ENCODE results near the gene RPS10. TPM values are rescaled to one million over a fixed set of nuclear protein-coding genes. Genes with fewer than 3 reads are reported as not detected.

The RPS10 gene
- total and polyA plus RNA-seq, 2 experiments from 2014 or later, result 518 to 1,824 TPM

- no peak overlapping the region for H3K4me2 ChIP-seq
- H3K4me3 ChIP-seq, result no peak overlapping the region
- no peaks in the 10 kb centered on the region for H3K36me3 ChIP-seq (replicated peaks; ENCODE audit: insufficient read depth, low read depth)
- H3K27me3 ChIP-seq, result no peaks in the 10 kb centered on the region
- H3K79me2 ChIP-seq, result peaks cover 75% of the 10 kb centered on the region
- H3K4me1 ChIP-seq (ENCODE audit: insufficient read depth), result peaks cover 30% of the 10 kb centered on the region
- no peaks in the 10 kb centered on the region for H3K9me3 ChIP-seq (ENCODE audit: low read depth)
- DNase-seq (ENCODE audit: low spot score), result no peak
- H2AFZ ChIP-seq, result no peak overlapping the region
- H4K20me1 ChIP-seq (ENCODE audit: insufficient read depth, poor library complexity, severe bottlenecking), result peaks cover 40% of the 10 kb centered on the region
- H3K9me2 ChIP-seq (replicated peaks; ENCODE audit: insufficient read depth), result no peaks in the 10 kb centered on the region
- TF ChIP-seq, protein P1, sequence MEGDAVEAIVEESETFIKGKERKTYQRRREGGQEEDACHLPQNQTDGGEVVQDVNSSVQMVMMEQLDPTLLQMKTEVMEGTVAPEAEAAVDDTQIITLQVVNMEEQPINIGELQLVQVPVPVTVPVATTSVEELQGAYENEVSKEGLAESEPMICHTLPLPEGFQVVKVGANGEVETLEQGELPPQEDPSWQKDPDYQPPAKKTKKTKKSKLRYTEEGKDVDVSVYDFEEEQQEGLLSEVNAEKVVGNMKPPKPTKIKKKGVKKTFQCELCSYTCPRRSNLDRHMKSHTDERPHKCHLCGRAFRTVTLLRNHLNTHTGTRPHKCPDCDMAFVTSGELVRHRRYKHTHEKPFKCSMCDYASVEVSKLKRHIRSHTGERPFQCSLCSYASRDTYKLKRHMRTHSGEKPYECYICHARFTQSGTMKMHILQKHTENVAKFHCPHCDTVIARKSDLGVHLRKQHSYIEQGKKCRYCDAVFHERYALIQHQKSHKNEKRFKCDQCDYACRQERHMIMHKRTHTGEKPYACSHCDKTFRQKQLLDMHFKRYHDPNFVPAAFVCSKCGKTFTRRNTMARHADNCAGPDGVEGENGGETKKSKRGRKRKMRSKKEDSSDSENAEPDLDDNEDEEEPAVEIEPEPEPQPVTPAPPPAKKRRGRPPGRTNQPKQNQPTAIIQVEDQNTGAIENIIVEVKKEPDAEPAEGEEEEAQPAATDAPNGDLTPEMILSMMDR (IDR thresholded peaks at IDR 0.05; ENCODE audit: poor library complexity), result no peak
- TF ChIP-seq EZH2phosphoT487 (IDR thresholded peaks at IDR 0.05; ENCODE audit: low read depth, severe bottlenecking, unreplicated experiment) (no peak), EZH2 (IDR thresholded peaks at IDR 0.05; ENCODE audit: borderline replicate concordance) (no peak)
- H3K27ac ChIP-seq, result no peak overlapping the region
- 95% methylated on average over 3 of the region's 3 CpGs for WGBS (ENCODE audit: low lambda C conversion rate, missing lambda C conversion rate)
Observed at GRCh38 chr6:34388421-34388820, 37.4 kb downstream of the RPS10 start.

DNA sequence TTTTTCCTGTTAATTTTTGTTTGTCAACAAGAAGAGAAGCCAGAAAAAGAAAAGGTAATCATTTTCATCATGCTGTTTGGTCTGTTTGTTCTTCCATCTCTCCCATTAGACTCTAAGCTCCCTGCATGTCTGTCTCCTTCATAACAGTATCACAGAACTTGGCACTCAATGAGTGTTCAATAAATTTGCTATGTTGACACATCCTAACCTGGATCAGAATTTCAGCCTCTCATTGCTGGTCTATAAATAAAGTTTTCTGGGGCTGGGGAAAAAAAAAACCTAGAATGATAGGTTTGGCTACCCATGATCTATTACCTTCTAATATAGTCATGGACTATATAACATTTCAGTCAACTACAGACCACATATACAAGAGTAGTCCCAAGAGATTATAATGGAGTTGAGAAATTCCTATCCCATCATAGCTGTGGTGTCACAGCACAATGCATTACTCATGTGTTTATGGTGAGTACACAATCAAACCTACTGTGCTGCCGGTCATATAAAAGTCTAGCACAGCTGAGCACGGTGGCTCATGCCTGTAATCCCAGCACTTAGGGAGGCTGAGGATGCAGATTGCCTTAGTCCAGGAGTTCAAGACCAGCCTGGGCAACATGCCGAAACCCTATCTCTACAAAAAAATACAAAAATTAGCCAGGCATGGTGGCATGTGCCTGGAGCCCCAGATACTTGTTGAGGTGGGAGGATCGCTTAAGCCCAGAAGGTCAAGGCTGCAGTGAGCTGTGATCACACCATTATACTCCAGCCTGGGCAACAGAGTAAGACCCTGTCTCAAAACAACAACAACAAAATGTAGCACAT is 39.3 kb downstream of the RPS10 start:
- no peaks in the 10 kb centered on the region for H3K9me3 ChIP-seq (ENCODE audit: low read depth)
- no peak overlapping the region for H3K4me3 ChIP-seq
- peak; percentile 40 for DNase-seq (ENCODE audit: low spot score)
- TF ChIP-seq, protein P1 (IDR thresholded peaks at IDR 0.05; ENCODE audit: poor library complexity), result no peak
- TF ChIP-seq EZH2phosphoT487 (IDR thresholded peaks at IDR 0.05; ENCODE audit: low read depth, severe bottlenecking, unreplicated experiment) (no peak), EZH2 (IDR thresholded peaks at IDR 0.05; ENCODE audit: borderline replicate concordance) (no peak)
- 76% methylated on average over 4 of the region's 4 CpGs for WGBS (ENCODE audit: low lambda C conversion rate, missing lambda C conversion rate)
- H2AFZ ChIP-seq, result no peak overlapping the region
- no peaks in the 10 kb centered on the region for H3K36me3 ChIP-seq (replicated peaks; ENCODE audit: insufficient read depth, low read depth)
- H3K27ac ChIP-seq, result peak overlapping the region; percentile 6
- peaks cover 85% of the 10 kb centered on the region for H3K79me2 ChIP-seq
- H3K9me2 ChIP-seq (replicated peaks; ENCODE audit: insufficient read depth), result no peaks in the 10 kb centered on the region
- no peaks in the 10 kb centered on the region for H3K27me3 ChIP-seq
- no peak overlapping the region for H3K4me2 ChIP-seq
- peaks cover 48% of the 10 kb centered on the region for H4K20me1 ChIP-seq (ENCODE audit: insufficient read depth, poor library complexity, severe bottlenecking)
- H3K4me1 ChIP-seq (ENCODE audit: insufficient read depth), result peaks cover 26% of the 10 kb centered on the region

GRCh38 chr6:34385793-34386195 is 40.1 kb downstream of the RPS10 start:
- Histone ChIP-seq H3K27me3 (no peaks in the 10 kb centered on the region), H3K4me1 (ENCODE audit: insufficient read depth) (peaks cover 26% of the 10 kb centered on the region), H3K4me2 (no peak overlapping the region), H4K20me1 (ENCODE audit: insufficient read depth, poor library complexity, severe bottlenecking) (peaks cover 47% of the 10 kb centered on the region), H3K36me3 (replicated peaks; ENCODE audit: insufficient read depth, low read depth) (no peaks in the 10 kb centered on the region), H3K4me3 (no peak overlapping the region), H3K79me2 (peaks cover 91% of the 10 kb centered on the region), H2AFZ (no peak overlapping the region), H3K27ac (no peak overlapping the region), H3K9me3 (ENCODE audit: low read depth) (no peaks in the 10 kb centered on the region), H3K9me2 (replicated peaks; ENCODE audit: insufficient read depth) (no peaks in the 10 kb centered on the region)
- DNase-seq (ENCODE audit: low spot score), result no peak
- WGBS (ENCODE audit: low lambda C conversion rate, missing lambda C conversion rate), result 85% methylated on average over 3 of the region's 3 CpGs
- TF ChIP-seq EZH2phosphoT487 (IDR thresholded peaks at IDR 0.05; ENCODE audit: low read depth, severe bottlenecking, unreplicated experiment) (no peak), EZH2 (IDR thresholded peaks at IDR 0.05; ENCODE audit: borderline replicate concordance) (no peak)
- TF ChIP-seq, protein P1 (IDR thresholded peaks at IDR 0.05; ENCODE audit: poor library complexity), result no peak
